HG03196 (cell line): ENCODE results near the gene RPEL1.

ENCODE experiments used
- ATAC-seq: cut with Tn5 transposase; IDR thresholded peaks from one replicate; pipeline ENCODE4 v1.9.1; 2021; ENCODE audit not compliant: unreplicated experiment

RPEL1 gene

DNA sequence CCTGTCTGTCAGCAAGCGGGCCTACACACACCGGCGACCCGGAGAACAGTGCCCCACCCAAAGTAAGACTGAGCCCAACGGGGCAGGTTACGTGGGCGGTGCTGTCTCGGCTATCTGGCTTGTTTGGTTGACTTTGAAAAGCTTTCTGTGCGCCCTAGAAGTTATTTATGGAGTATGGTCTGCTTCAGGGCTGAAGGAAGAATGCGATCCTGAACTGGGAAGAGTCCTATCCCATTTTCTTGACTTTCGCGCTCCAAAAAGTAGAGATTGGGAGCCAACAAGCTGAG, 32.8 kb downstream of the RPEL1 start:
- no peak for ATAC-seq

DNA sequence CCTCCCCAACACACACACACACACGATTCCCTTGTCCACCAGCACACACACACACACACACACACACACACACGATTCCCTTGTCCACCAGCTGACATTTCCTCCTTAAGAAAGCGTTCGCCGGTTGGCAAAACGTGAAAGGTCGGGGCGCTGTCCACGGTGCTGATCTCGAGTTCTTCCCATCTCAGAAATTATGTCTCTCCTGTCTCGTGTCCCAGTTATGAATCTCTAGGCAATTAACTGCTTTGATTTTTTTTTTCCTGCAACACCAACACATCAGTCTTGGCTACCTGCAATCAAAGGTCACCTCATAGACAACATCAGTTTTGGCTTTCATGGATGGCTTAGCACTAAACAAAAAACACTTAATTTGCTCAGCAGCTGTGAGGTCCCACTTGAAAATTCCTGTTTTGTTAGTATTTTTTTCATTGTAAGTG, 33.2 kb downstream of the RPEL1 start:
- no peak for ATAC-seq

DNA sequence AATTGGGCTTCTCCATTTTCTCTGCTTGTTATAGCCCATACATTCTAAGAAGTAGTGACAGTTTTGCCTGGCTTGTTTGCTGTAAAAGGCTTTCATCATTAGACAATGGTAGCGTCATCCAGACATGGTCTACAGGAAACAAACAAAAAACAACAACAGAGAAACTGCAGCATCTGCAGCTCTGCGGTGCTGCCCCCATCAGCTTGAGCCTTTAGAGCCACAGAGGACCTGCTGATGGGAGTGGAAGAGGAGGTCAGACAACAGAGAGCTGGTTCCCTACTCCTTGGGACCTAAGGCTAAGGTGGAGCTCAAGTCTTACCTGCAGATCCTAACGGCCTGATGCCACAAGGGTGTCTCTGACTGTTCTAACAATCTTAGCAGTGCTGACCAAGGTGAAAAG, 34.3 kb downstream of the RPEL1 start:
- no peak for ATAC-seq

DNA sequence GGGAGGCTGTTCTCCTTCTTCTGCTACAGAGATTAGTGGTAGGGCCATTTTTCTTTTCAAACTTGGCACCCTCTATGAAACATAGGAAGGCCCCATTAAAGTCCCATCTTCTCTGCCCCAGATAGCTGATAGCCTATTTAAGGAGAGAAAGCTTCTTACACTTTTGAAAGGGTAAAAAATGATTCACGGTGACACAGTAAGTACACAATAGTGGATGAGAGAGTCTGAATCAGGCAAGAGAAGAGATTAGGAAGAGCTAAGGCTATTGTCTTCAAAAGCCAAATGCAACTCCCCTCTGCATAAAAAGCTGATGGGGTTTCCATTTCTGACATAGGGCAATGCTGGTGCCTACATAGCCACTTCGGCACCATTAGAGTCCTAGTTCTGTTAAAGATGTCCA, 34.8 kb downstream of the RPEL1 start:
- no peak for ATAC-seq

DNA sequence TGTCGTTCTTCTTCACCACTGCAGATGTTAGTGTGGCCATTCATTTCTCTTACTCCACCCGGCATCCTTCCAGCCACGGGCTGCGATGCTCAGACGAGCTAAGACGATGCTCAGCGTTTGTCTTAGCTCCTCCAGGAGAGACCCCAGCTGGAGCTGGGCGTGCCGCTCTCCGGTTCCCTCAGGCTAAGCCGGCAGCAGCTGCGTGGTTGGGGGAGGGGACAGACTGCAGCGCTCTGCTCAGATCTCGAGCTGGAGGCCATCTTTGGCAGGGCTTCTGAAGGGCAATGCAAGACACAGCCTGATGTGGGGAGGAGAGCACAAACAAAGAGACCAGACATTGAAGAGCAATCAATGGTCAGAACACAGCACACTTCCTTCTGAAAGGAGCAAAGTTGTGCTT, 36.1 kb downstream of the RPEL1 start:
- no peak for ATAC-seq

DNA sequence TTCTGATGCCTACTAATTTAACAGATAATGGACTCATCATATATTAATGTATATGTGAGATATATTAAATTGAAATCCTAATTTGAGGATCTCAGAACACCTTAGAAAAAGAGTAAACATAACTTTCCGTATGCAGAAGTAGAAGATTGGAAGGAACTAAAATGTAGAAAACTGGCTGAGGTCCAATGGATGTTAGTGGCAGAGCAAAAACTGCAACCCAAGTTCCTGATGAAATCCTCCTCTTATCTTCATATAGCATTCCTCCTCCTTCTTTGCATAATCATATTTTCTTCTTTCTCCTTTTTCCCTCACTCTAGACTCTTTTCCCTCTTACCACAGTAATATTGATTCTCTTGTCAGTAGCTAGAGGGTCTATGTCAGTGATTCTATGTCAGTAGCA, 37.3 kb downstream of the RPEL1 start:
- no peak for ATAC-seq

DNA sequence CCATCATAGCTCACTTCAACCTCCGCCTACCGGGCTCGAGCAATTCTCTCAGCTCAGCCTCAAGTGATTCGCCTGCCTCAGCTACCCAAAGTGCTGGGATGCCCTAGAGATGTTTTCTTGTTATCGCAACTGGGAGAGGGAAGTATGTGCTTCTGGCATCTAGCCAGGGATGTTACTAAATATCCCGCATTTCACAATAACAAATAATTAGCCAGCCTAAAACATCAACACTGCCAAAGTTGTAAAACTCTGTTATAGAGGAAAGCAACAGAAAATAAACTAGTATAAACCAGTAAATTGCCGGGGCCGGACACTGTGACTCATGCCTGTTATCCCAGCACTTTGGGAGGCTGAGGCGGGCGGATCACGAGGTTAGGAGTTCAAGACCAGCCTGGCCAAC, 38.5 kb downstream of the RPEL1 start:
- ATAC-seq: no peak

DNA sequence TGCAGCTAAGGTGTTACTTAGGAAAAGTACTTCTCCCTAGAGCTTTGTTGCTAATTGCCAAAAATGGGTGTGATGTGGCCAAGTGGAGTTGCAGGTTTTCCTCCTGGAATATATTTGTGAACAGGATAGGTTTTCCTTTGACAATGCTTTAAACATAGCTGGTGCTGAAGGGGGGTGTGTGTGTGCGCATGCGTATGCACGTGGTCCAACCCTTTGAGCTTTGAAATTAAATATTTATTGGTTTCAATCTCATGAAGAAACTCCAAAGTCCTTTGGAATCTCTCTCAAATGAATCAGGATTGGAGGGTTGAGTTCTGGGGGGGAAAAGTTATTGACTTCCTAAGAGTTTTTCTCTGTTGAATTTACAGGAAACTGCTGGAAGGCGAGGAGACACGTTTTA, 42.3 kb downstream of the RPEL1 start:
- no peak for ATAC-seq

DNA sequence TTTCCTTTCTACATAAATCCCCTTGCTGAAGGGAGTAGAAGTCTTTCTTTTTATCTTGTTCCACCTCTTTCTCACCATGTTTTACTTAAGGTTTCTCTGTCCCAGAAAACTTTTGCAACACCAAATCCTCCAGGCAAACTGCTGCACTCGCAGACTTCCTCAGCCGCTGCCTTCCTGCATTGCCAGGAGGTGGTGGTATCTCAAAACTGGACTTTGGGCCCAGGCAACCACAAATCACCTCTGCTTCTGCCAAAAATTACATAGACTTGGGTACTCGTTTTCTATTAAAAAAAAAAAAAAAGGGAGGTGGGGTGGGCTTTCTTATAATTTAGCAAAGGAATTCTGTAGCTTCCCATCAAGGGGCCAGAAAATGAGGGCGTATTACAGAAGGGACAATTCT, 45.9 kb downstream of the RPEL1 start:
- ATAC-seq: no peak

DNA sequence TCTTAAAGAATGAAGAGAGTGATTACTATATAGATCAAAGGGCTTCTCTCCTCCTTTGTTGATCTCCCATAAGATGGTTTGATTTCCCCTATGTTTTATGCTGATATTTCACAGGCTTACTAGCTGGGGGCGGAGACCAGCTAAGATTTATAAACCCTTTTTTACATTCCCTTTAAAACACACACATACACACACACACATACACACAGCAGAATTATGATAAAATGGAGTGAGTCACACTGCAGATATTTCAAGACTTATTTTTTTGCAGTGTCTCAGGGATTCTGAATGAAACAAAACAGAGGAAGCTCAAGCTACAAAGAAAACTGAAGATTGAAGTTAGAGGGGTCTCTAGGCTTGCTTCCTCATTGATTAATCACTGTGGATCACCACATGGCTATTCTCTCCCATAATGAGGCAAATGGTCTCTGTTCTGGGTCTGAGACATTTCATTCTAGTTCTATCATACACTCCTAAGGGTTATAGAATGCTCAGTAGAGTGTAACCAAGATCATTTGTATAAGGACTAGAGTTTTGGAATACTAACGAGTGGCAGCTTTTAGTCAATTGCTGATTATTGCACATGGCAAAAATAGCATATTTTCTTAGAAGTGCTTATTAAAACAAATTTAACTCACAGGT, 49.8 kb downstream of the RPEL1 start:
- ATAC-seq: no peak
